ENCODE results near the gene GAL.

DNA sequence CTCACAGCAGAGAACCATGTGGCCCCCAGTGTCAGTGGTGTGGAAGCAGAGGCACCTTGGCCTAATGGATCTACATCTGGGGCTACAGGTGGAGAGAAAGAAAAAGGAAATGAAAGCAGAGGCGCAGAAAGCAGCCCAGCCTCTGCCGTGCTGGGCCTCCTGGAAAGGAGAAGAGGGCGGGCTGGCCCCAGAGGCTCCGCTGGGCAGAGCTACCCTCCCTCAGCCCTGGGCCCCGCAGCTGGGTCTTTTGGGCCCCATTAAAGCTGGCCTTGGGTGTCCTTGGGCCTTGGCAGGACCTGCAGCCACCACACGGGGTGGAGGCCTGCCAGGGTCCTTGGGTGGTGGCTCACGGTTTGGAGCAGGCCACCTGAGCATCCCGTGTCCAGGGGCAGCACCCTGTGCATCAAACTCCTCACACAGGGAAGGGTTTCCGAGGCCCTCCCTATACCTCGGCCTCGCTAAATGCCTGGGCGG lies 31.6 kb upstream of the GAL start:
- no peak for TF ChIP-seq POLR2A (IDR thresholded peaks at IDR 0.05)
- TF ChIP-seq, protein P1, sequence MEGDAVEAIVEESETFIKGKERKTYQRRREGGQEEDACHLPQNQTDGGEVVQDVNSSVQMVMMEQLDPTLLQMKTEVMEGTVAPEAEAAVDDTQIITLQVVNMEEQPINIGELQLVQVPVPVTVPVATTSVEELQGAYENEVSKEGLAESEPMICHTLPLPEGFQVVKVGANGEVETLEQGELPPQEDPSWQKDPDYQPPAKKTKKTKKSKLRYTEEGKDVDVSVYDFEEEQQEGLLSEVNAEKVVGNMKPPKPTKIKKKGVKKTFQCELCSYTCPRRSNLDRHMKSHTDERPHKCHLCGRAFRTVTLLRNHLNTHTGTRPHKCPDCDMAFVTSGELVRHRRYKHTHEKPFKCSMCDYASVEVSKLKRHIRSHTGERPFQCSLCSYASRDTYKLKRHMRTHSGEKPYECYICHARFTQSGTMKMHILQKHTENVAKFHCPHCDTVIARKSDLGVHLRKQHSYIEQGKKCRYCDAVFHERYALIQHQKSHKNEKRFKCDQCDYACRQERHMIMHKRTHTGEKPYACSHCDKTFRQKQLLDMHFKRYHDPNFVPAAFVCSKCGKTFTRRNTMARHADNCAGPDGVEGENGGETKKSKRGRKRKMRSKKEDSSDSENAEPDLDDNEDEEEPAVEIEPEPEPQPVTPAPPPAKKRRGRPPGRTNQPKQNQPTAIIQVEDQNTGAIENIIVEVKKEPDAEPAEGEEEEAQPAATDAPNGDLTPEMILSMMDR (IDR thresholded peaks at IDR 0.05): no peak
